Measurements from ENCODE around the gene SMARCD3.

Gene SMARCD3

DNA sequence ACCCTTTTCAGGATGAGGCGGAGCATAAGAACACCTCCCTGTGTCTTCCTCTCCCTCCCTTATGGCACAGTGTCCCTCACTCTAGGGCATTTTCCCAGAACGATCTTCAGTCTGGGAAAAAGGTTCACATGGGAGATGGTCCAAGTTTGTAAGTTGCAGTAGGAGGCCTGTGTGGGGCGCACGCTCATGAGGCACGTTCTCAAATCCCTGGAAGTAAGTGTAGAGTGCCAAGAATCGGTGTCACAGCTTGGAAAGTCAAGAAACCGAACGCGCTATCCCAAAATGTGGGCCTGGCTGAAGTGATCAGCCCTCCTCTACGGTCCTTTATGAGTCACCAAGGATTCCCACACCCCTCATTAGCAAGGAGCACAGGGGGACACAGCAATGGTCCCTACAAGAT, 23.9 kb upstream of the SMARCD3 start:
- DNase-seq: no peak

GRCh38 chr7:151271699-151272355, 23.3 kb upstream of the SMARCD3 start:
- no peak for DNase-seq

GRCh38 chr7:151269511-151269910, 21.0 kb upstream of the SMARCD3 start:
- no peak for DNase-seq

DNA sequence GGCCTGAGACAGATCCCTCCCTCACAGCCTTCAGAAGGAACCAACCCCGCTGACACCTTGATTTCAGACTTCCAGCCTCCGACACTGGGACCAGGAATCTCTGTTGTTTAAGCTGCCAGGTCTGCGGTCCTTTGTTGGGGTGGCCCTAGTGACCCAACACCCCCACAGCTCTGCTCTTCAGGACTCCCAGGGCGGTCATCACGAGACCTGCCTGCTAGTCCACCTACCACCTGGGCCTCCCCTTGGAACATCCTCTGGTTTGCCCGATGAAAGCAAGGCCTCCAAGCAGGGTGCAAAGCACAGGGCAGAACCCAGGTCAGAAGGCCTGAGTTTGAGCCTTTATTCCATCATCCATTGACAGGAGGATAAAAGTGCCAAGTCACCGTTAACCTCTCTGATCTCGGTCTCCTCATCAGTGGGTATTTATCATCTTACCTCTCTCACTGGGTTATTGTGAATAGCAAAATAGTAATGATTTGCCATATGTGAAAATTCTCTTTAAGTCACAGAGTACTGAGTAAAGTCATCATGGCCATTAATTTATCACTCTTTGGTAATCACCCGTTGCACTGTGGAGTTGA, 16.9 kb upstream of the SMARCD3 start:
- DNase-seq: no peak

DNA sequence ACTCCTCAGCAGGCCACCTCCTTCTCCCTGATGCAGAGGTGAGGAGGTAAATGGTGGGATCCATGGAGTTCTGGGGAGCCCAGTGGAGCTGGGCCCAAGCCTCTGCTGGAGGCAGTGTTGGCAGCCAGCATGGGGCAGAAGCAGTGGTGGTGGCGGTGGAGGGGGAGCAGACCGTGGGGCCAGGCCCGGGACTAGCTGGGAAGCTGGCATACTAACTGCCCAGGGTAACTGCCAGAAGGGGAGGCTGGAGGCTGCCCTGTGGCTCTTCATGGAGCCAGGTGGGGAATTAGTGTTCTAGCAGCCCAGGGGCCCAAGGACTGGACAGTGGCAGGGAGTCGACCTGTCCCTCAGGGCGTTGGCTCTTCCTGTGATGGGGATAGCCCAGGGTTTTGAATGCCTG, 16.1 kb upstream of the SMARCD3 start:
- DNase-seq: no peak

- no peak for DNase-seq
Observed at GRCh38 chr7:151261529-151261928, 13.0 kb upstream of the SMARCD3 start.

GRCh38 chr7:151260883-151261282, 12.4 kb upstream of the SMARCD3 start:
- DNase-seq: no peak

- DNase-seq: no peak
Observed at GRCh38 chr7:151260471-151260870, 12.0 kb upstream of the SMARCD3 start.

GRCh38 chr7:151257990-151258389, 9.5 kb upstream of the SMARCD3 start:
- DNase-seq: no peak

DNA sequence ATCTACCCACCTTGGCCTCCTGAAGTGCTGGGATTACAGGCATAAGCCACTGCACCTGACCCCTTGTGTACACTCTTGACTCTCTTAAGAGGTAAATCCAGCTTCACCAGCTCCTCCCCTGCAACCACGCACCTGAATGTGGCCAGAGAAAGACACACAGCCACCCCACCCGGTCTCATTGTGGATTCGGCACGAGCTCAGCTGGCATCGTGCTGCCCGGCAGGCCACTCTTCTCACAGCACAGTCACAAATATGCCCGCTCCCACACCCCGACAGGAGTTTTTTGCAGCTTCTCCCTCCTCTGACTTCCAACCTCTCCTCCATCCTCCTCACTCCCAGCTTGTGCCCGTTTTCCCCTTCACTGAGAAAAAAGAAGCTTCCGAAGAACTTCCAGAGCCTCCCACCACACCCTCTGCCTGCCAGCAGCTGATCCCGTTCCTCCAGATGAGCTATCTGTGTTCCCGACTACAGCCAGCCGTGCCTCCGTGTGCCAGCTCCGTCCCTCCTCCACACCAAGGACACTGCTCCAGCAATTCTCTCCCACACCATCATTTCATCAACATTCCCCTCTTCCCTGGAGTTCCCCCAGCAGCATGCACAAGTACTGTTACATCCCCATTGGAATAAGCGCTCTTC, 8.0 kb upstream of the SMARCD3 start:
- DNase-seq: no peak

- DNase-seq: no peak
Observed at GRCh38 chr7:151255390-151255789, 6.9 kb upstream of the SMARCD3 start.

- no peak for DNase-seq
Observed at GRCh38 chr7:151254851-151255250, 6.4 kb upstream of the SMARCD3 start.

DNA sequence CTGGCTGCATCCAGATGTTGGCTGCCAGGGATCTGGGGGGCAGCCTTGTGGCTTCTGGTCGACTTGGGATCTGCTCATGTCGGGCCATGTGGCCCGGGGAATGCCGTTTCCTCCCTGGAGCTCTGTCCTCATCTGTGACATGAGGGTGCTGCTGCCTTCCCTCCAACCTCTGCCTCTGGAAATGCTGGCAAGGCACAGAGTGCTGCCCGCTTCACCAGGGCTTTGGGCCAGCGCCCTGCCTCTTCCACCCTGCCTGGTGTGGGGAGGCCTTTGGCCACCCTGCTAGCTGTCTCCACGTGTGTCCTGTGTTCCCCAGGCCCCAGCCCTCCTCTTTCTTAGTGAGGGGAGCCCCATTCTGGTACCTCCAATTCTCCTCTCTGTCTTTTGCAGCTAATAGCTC, 5.8 kb upstream of the SMARCD3 start:
- no peak for DNase-seq

DNA sequence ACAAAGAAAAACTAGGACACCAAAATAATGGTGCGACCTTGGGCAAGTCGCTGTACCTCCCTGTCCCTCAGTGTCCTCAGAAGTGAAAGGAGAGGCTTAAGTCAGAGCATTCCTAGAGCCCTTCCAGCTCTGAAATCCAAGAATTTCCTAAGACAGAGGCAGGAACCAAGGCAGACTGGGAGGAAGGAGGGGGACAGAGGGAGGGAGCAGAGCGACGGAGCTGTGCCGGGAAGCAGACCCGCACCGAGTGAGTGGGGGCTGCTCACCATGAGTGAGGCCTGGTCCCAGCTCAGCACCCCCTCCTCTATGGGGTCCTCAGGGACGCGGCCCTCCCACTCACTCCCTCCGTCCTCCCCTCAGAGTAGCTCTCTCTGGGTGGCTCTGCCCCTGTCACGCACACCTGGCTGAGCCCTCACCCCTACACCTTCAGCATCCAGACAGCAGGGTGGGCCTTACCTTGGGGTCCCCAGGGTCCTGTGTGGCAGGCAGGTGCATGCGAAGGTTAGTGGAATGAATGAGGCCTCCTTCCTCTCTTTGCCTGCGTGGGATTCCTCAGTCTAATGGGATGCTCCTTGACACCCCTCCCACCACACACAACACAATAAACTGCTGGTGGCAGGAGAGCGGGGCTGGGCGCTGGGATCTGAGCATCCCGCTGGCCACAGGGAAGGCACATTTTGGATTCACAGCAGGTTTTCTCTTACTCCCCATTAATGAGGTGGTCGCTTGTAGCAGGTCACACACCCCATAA, 4.6 kb upstream of the SMARCD3 start:
- no peak for DNase-seq

GRCh38 chr7:151252561-151252835, 4.0 kb upstream of the SMARCD3 start:
- DNase-seq: no peak

GRCh38 chr7:151251689-151252560, 3.4 kb upstream of the SMARCD3 start:
- DNase-seq: no peak

GRCh38 chr7:151251328-151251688, 2.8 kb upstream of the SMARCD3 start:
- DNase-seq: no peak

DNA sequence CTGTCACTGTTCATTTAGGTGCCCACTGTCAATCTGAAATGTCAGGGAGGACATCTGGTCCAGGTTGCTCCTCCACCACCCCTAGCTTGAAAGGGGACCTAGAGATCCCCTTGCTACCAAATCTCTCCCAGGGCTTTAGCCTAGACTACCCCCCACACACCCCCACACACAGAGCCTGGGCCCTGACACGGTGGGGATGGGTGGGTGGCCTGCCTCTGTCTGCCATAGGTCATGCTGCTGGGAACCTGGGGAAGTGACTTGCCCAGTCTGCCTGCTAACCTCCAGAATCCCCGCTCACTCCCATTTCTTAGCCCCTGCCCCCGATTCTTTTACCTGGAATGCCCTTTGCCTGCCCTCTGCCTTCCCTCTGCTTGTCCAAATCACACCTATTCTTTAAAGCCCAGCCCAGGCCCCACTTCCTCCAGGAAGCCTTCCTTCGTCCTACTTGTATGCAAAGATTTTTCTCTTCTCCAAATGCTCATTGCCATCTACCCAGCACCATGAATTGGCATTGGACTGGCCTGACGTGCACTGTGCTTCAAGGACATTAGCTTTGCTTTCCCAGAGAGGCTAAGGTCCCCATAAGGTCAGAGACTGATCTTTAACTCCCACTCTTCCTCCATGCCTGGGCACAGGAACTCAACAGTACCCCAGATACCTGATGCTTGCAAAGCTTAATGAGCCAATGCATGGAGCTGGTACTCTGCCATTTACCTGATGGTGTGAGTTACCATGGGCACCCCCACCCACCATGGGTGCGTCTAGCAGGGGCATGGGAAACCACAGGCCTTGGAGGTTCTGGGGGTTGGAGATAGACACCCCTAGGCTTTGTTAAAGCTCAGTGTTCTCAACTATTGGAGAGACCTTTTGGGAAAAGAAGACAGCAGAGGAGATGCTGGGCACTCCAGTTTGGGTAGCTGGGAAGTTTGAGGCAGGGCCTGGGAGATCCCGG, 2.0 kb upstream of the SMARCD3 start:
- no peak for DNase-seq

- DNase-seq: no peak
Observed at GRCh38 chr7:151249732-151250072, 1.2 kb upstream of the SMARCD3 start.

GRCh38 chr7:151249034-151249731, 689 bp upstream of the SMARCD3 start:
- no peak for DNase-seq

GRCh38 chr7:151247611-151248345, 716 bp downstream of the SMARCD3 start:
- no peak for DNase-seq

Measured in NCI-H1694 (cell line).